ENCODE data around the gene FOXP1.

GRCh38 chr3:71425491-71426071 lies 157.9 kb downstream of the FOXP1 start:
- no peak for TF ChIP-seq CTCF (IDR thresholded peaks at IDR 0.05)
- TF ChIP-seq POLR2A (IDR thresholded peaks at IDR 0.05), result no peak

Data from adrenal gland (tissue), 5 donors.